GM21825 (cell line): ENCODE measurements around the gene TNNI2.

Experiments
- ATAC-seq: cut with Tn5 transposase; IDR thresholded peaks from one replicate; pipeline ENCODE4 v1.9.1; 2021; ENCODE audit warnings: mild to moderate bottlenecking, moderate library complexity; ENCODE audit not compliant: unreplicated experiment

Gene TNNI2

DNA sequence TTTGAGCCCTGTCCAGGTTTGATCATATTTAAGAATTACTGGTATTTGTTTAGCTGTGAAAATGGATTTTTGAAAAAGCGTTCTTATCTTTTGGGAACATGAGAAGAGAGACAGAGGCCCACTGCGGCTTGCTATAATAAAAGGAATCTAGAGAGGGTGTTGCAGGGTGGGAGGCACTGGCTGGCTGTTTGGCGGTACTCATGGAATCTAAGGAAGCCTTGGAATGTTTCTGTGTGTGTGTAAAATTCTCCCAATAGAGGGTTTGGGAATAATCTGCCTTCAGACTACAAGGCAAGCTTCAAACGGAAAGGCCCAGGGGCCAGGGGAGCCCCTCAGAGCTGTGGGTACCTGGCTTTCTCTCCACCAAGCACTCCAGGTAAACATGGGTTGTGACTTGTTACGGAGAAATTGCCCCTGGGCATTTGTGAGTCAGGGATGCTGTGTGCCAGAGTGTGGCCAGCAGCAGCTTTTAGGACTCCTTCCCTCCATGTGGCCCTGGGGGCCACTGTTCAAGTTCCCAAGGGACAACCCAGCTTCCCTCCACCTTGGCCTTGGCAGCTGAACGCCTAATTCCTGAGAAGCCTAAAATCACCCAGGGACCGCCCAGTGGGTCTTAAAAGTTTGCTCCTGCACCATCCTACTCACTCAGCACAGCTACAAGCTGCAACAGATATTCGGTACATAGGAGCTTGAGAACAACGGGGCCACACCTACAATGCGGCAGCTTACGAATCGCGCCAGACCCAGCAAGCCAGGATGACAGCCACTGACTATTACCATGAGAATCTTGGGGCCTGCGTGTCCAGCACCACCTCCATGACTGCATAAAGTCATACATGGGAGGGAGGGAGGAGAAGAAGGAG lies 18.1 kb upstream of the TNNI2 start:
- ATAC-seq: no peak

- no peak for ATAC-seq
These were observed 17.2 kb upstream of the TNNI2 start for GRCh38 chr11:1821562-1821961.

DNA sequence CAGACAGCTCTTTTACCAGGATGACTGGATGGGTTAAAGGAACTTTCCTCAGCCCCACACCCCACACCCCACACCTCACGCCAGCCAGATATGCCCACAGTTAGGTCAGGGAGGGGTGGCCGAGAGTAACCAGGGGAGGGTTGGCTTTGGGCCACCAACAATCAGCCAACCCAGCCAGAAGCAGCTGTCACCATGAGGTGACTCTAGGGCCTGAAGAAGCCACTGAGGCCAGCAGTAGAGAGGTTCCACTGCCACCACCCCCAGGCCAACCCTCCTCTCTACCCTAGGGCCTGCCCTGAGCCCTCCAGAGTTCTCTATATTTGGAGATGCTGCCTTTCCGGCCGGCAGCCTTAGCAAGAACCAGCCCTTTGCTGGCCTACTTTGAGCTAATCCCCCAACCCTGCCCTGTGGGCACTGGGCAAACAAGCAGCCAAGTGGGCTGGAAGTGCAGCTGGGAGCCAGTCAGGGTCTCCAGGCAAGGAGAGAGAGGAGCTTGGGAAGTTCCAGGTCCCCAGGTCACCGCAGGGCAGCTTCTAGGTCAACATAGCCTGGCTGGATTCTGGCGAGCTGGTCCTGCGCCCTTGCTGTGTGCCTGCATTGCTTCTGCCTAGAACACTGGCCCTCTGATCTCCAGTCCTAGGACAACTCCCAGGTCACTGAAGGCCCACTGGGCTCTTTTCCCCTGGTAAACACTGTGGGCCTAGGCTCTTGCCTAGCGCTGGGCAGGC lies 16.0 kb upstream of the TNNI2 start:
- no peak for ATAC-seq

- no peak for ATAC-seq
These were observed 15.2 kb upstream of the TNNI2 start for GRCh38 chr11:1823376-1824220.

- no peak for ATAC-seq
These were observed 14.4 kb upstream of the TNNI2 start for GRCh38 chr11:1824221-1825038.

GRCh38 chr11:1825039-1825740 lies 13.6 kb upstream of the TNNI2 start:
- ATAC-seq: no peak

DNA sequence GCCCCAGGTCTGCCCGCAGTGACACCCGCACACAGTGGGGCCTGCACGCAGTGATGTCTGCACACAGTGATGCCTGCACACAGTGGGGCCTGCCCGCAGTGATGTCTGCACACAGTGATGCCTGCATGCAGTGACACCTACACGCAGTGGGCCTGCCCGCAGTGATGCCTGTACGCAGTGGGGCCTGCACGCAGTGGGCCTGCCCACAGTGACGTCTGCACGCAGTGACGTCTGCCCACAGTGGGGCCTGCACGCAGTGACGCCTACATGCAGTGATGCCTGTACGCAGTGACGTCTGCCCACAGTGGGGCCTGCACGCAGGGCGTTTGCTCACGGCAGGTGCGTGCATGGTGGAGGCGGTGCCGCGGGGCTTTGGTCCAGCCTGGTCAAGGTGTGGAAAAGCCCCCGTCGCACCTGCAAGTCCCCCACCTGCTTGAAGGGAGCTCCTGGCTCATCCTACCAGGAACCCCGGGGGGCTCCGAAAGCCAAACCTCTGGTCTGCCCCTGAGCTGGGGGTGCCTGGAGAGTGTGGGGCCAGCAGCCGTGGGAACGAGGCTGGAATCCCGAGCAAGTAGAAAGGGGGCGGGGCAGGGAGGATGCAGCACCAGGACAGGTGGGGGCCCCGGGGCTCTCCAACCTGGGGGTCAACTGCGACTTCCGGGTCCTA lies 12.9 kb upstream of the TNNI2 start:
- no peak for ATAC-seq

DNA sequence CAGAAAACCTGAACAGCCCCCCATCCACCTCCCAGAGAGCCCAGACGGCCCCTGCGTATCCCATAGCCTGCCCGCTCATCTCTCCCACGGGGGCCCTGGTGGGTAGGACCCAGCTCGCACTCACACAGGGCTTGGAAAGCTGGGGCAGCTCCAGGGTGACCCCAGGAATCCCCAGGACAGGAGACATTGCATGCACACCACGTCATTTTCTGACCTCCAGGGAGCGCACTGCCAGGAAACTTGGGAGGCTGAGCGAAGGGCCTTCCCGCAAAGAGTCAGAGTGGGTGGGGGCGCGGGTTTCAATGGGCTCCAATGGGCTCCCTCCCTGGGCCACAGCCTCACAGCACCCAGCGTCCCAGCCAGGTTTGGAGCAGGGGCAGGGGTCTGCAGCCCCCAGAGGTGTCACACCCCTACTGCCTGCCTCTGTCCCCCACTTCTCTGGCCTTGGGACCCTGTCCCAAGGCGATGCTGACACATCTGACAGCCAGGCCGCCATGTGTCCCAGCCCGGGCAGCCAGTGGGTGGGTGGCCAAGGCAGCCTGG lies 12.2 kb upstream of the TNNI2 start:
- ATAC-seq: no peak

DNA sequence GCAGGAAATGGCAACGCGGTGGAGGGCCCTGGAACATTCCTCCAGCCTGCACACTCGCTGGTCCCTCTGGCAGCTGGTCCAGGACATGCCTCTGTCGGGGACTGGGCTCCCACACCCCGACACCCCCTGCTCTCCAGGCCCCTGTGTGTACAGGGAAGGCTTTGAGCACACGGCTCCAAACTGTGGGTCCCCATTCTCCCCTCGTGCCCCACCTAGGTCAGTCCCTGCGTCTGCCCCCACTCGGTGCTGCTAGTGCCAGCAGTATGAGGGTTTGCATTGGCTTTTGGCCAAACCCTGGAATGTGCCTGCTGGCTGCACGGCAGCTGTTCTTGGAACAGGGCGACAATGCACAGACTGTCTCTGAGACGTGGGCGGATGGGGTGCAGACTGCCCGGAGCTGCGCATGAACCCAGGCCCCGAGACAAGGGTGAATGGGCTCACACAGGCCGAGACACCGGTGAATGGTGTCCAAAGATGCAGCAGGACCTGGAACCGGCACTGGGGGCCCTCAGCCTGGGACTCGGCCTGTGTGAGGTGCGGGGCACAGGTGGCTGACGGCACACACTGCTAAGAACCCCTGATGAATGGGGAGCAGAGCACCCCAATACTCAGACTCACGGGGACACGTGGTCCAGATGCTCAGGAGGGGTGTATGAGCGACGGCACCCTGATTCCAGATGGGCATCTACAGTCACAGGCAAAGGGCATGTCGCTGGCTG lies 11.5 kb upstream of the TNNI2 start:
- ATAC-seq: no peak

- ATAC-seq: no peak
These were observed 10.8 kb upstream of the TNNI2 start for GRCh38 chr11:1827931-1828330.

- no peak for ATAC-seq
These were observed 10.2 kb upstream of the TNNI2 start for GRCh38 chr11:1828542-1828941.

- no peak for ATAC-seq
These were observed 9.6 kb upstream of the TNNI2 start for GRCh38 chr11:1829039-1829820.

GRCh38 chr11:1830004-1830321 lies 8.8 kb upstream of the TNNI2 start:
- ATAC-seq: no peak

GRCh38 chr11:1830322-1831223 lies 8.2 kb upstream of the TNNI2 start:
- ATAC-seq: no peak

DNA sequence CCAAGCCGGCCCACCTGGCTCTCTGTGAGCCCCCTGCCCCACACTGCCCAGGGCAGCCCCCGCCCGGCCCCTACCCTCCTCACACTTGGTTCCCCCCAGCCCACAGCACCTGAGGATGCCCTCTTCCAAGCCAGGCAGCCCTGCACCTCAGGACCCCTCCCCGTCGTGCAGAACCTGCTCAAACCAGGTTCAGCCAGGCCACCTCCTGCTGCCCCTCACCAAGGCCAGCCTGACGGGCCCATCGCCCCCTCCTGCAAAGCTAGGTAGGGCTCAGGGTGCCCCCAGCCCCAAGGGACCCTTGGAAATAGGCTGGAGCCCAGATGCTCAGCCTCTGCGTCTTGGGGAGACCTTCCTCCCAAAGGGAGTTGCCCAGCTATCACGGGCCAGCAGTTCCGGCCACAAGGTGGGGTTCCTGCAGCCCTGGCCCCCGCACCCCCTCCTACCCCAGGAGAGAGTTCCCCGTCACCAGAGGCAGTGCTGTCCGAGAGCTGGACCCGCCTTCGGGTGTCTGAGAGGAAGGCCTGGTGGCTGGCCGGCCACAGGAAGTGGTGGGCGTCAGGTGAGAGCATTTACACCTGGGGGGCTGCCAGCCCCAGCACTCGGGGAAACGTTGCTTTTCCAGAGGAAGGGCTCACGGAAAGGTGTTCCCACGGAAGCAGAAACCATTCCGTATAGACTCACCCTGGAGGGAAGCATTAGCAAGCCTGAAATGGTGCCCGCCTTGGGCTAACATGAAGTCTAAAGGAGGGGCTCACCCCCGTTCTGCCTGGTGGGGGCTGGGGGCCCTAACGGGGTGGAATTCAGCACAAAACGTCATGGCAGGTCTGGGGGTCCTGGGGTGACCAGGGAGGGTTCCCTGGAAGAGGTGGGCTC lies 7.2 kb upstream of the TNNI2 start:
- no peak for ATAC-seq
